Middle frontal gyrus (tissue), 1 donor: ENCODE measurements around the gene HOXD3.

Source experiments
- DNase-seq: peaks from one replicate; pipeline ENCODE4 v3.0.0-alpha.2; 2015; ENCODE audit warnings: low spot score; ENCODE audit errors: extremely low spot score

HOXD3 gene

GRCh38 chr2:176161825-176162626 is 4.9 kb downstream of the HOXD3 start:
- DNase-seq, result no peak

GRCh38 chr2:176162911-176163671 is 6.0 kb downstream of the HOXD3 start:
- no peak for DNase-seq

GRCh38 chr2:176163672-176164056 is 6.6 kb downstream of the HOXD3 start:
- no peak for DNase-seq

GRCh38 chr2:176164201-176164600 is 7.1 kb downstream of the HOXD3 start:
- DNase-seq, result no peak

- DNase-seq, result no peak
These were observed 7.7 kb downstream of the HOXD3 start for GRCh38 chr2:176164611-176165369.

GRCh38 chr2:176165370-176166050 is 8.4 kb downstream of the HOXD3 start:
- no peak for DNase-seq

GRCh38 chr2:176166272-176166671 is 9.2 kb downstream of the HOXD3 start:
- no peak for DNase-seq

GRCh38 chr2:176167398-176167797 is 10.3 kb downstream of the HOXD3 start:
- DNase-seq, result no peak

GRCh38 chr2:176169181-176169580 is 12.1 kb downstream of the HOXD3 start:
- no peak for DNase-seq

- no peak for DNase-seq
These were observed 12.6 kb downstream of the HOXD3 start for GRCh38 chr2:176169711-176170110.

GRCh38 chr2:176170602-176171305 is 13.6 kb downstream of the HOXD3 start:
- no peak for DNase-seq

- DNase-seq, result no peak
These were observed 14.4 kb downstream of the HOXD3 start for GRCh38 chr2:176171351-176172006.

GRCh38 chr2:176172007-176172894 is 15.1 kb downstream of the HOXD3 start:
- DNase-seq, result no peak

GRCh38 chr2:176172895-176173566 is 15.9 kb downstream of the HOXD3 start:
- no peak for DNase-seq

GRCh38 chr2:176173567-176174381 is 16.7 kb downstream of the HOXD3 start:
- no peak for DNase-seq

- no peak for DNase-seq
These were observed 17.3 kb downstream of the HOXD3 start for GRCh38 chr2:176174382-176174823.

GRCh38 chr2:176174824-176175708 is 18.0 kb downstream of the HOXD3 start:
- DNase-seq, result no peak
